ENCODE data around the gene DLG5. TPM values are rescaled to one million over a fixed set of nuclear protein-coding genes. Genes with fewer than 3 reads are reported as not detected.

The DLG5 gene
- total RNA-seq, 2 donors from 2014 or later, result 72.3 to 134 TPM

- no peak for TF ChIP-seq CTCF (IDR thresholded peaks at IDR 0.05)
- TF ChIP-seq POLR2AphosphoS5 (IDR thresholded peaks at IDR 0.05), result no peak
- TF ChIP-seq POLR2A (IDR thresholded peaks at IDR 0.05), result no peak
- WGBS, result 69% methylated on average over 4 of the region's 4 CpGs
Measured at GRCh38 chr10:77899690-77900089, 26.9 kb downstream of the DLG5 start.

GRCh38 chr10:77899080-77899477 is 27.5 kb downstream of the DLG5 start:
- peak; percentile 80 for TF ChIP-seq POLR2AphosphoS5 (IDR thresholded peaks at IDR 0.05)
- peak; percentile 57 for TF ChIP-seq POLR2A (IDR thresholded peaks at IDR 0.05)
- no peak for TF ChIP-seq CTCF (IDR thresholded peaks at IDR 0.05)
- 31% methylated on average over 4 of the region's 4 CpGs for WGBS
- intact Hi-C loops (cut with DNase I), result no loop called here
- H3K4me3 ChIP-seq, result peak overlapping the region in 1 of 2 donors; percentile 10
- H3K27me3 ChIP-seq (replicated peaks; ENCODE audit: insufficient read depth), result no peaks in the 10 kb centered on the region
- H3K4me1 ChIP-seq (replicated peaks), result peaks cover 28% of the 10 kb centered on the region
- no peaks in the 10 kb centered on the region for H3K9me3 ChIP-seq
- H3K36me3 ChIP-seq, result no peaks in the 10 kb centered on the region
- DNase-seq (ENCODE audit: low spot score), result peak; percentile 93
- peak overlapping the region; percentile 92 to 93 for H3K27ac ChIP-seq

More at GRCh38 chr10:77899690-77900089, 26.9 kb downstream of the DLG5 start:
- intact Hi-C loops (cut with DNase I), result no loop called here
- H3K36me3 ChIP-seq, result no peaks in the 10 kb centered on the region
- H3K4me3 ChIP-seq, result no peak overlapping the region
- peaks cover 22% of the 10 kb centered on the region for H3K4me1 ChIP-seq (replicated peaks)
- no peak for DNase-seq (ENCODE audit: low spot score)
- peak overlapping the region; percentile 92 to 93 for H3K27ac ChIP-seq
- H3K9me3 ChIP-seq, result no peaks in the 10 kb centered on the region
- no peaks in the 10 kb centered on the region for H3K27me3 ChIP-seq (replicated peaks; ENCODE audit: insufficient read depth)

- DNase-seq (ENCODE audit: low spot score), result peak; percentile 93
- no peaks in the 10 kb centered on the region for H3K27me3 ChIP-seq (replicated peaks; ENCODE audit: insufficient read depth)
- H3K4me3 ChIP-seq, result peak overlapping the region in 1 of 2 donors; percentile 10
- 33% methylated on average over 18 of the region's 19 CpGs for WGBS
- peak; percentile 56 for TF ChIP-seq POLR2A (IDR thresholded peaks at IDR 0.05)
- TF ChIP-seq POLR2AphosphoS5 (IDR thresholded peaks at IDR 0.05), result peak; percentile 91
- no peak for TF ChIP-seq CTCF (IDR thresholded peaks at IDR 0.05)
- peaks cover 33% of the 10 kb centered on the region for H3K4me1 ChIP-seq (replicated peaks)
- intact Hi-C loops (cut with DNase I), result no loop called here
- no peaks in the 10 kb centered on the region for H3K36me3 ChIP-seq
- no peaks in the 10 kb centered on the region for H3K9me3 ChIP-seq
- H3K27ac ChIP-seq, result peak overlapping the region; percentile 92 to 93
Measured at GRCh38 chr10:77898323-77899079, 28.1 kb downstream of the DLG5 start.

- H3K4me1 ChIP-seq (replicated peaks), result peaks cover 43% of the 10 kb centered on the region
- 33% methylated on average over 3 of the region's 3 CpGs for WGBS
- no peak for DNase-seq (ENCODE audit: low spot score)
- H3K9me3 ChIP-seq, result no peaks in the 10 kb centered on the region
- intact Hi-C loops (cut with DNase I), result no loop called here
- TF ChIP-seq POLR2AphosphoS5 (IDR thresholded peaks at IDR 0.05) (peak; percentile 52), POLR2A (IDR thresholded peaks at IDR 0.05) (no peak)
- no peak overlapping the region for H3K4me3 ChIP-seq
- H3K27ac ChIP-seq, result peak overlapping the region; percentile 92 to 93
- no peaks in the 10 kb centered on the region for H3K36me3 ChIP-seq
- no peaks in the 10 kb centered on the region for H3K27me3 ChIP-seq (replicated peaks; ENCODE audit: insufficient read depth)
Measured at GRCh38 chr10:77896058-77896457, 30.5 kb downstream of the DLG5 start.

GRCh38 chr10:77894058-77894457 is 32.5 kb downstream of the DLG5 start:
- H3K9me3 ChIP-seq, result no peaks in the 10 kb centered on the region
- no peak overlapping the region for H3K4me3 ChIP-seq
- intact Hi-C loops (cut with DNase I), result no loop called here
- WGBS, result 46% methylated on average over 3 of the region's 3 CpGs
- no peak for TF ChIP-seq POLR2AphosphoS5 (IDR thresholded peaks at IDR 0.05)
- no peak for TF ChIP-seq CTCF (IDR thresholded peaks at IDR 0.05)
- no peak for TF ChIP-seq POLR2A (IDR thresholded peaks at IDR 0.05)
- H3K36me3 ChIP-seq, result no peaks in the 10 kb centered on the region
- H3K27me3 ChIP-seq (replicated peaks; ENCODE audit: insufficient read depth), result no peaks in the 10 kb centered on the region
- no peak for DNase-seq (ENCODE audit: low spot score)
- peak overlapping the region; percentile 92 to 93 for H3K27ac ChIP-seq
- peaks cover 45% of the 10 kb centered on the region for H3K4me1 ChIP-seq (replicated peaks)

Measured in prostate gland (tissue), 2 donors.